GM10266 (cell line): ENCODE measurements around the gene SPATA46.

Experiments used
- DNase-seq: peaks from one replicate; pipeline ENCODE4 v3.0.0; 2012; ENCODE audit errors: extremely low spot score
- CTCF ChIP-seq: IDR thresholded peaks from 2 replicates; pipeline ENCODE4 v1.5.1; 2012; ENCODE audit warnings: mild to moderate bottlenecking, low read depth; ENCODE audit not compliant: control insufficient read depth, insufficient read depth; ENCODE audit errors: missing control alignments

SPATA46 gene

GRCh38 chr1:162351246-162351842 lies 25.3 kb downstream of the SPATA46 start:
- DNase-seq, result no peak
- TF ChIP-seq CTCF, result no peak

GRCh38 chr1:162349635-162350330 lies 26.9 kb downstream of the SPATA46 start:
- DNase-seq, result no peak
- no peak for TF ChIP-seq CTCF

- TF ChIP-seq CTCF, result no peak
- DNase-seq, result no peak
Measured at GRCh38 chr1:162347281-162347680, 29.4 kb downstream of the SPATA46 start.

- DNase-seq, result no peak
Measured at GRCh38 chr1:162343470-162343869, 33.2 kb downstream of the SPATA46 start.

GRCh38 chr1:162342452-162342983 lies 34.1 kb downstream of the SPATA46 start:
- no peak for DNase-seq
- no peak for TF ChIP-seq CTCF

More at GRCh38 chr1:162343470-162343869, 33.2 kb downstream of the SPATA46 start:
- TF ChIP-seq CTCF, result no peak

- DNase-seq, result no peak
- TF ChIP-seq CTCF, result no peak
Measured at GRCh38 chr1:162336621-162337285, 39.9 kb downstream of the SPATA46 start.
